Gastroesophageal sphincter (tissue), 3 donors: Measurements from ENCODE around the gene JMJD4.

Source experiments
- CTCF ChIP-seq, 4 experiments: fragments of 200-600 bp in 2 of 4; fragments of 450-650 bp in 2 of 4; sonication (generic) in 1 of 4; IDR thresholded peaks; one replicate each; pipeline ENCODE4 v1.5.1; 2017 to 2019; ENCODE audit warnings: antibody characterized with exemption in 4 of 4, mild to moderate bottlenecking in 2 of 4, moderate library complexity in 2 of 4
- EP300 ChIP-seq: sonication (generic); formaldehyde crosslinking; IDR thresholded peaks from one replicate; pipeline ENCODE4 v1.6.1; 2017; ENCODE audit warnings: antibody characterized with exemption, mild to moderate bottlenecking
- POLR2AphosphoS5 ChIP-seq: sonication (generic); formaldehyde crosslinking; IDR thresholded peaks from one replicate; pipeline ENCODE4 v1.6.1; 2017; ENCODE audit warnings: antibody characterized with exemption

GRCh38 chr1:227776331-227776771 lies 41.2 kb upstream of the JMJD4 start:
- TF ChIP-seq POLR2AphosphoS5 (no peak), CTCF (IDR thresholded peaks at IDR 0.05) (no peak), EP300 (no peak)
